ENCODE results near the gene UGT1A9.
"Not testable (repeated sequence)": the region's sequence is repeated elsewhere in the genome, so short reads cannot be mapped to it uniquely, and the experiment has no call there.

UGT1A9 gene

GRCh38 chr2:233711312-233712008 lies 39.8 kb downstream of the UGT1A9 start:
- DNase-seq (ENCODE audit: low read depth in 2 of 2), result peak; percentile 30 to 45

DNA sequence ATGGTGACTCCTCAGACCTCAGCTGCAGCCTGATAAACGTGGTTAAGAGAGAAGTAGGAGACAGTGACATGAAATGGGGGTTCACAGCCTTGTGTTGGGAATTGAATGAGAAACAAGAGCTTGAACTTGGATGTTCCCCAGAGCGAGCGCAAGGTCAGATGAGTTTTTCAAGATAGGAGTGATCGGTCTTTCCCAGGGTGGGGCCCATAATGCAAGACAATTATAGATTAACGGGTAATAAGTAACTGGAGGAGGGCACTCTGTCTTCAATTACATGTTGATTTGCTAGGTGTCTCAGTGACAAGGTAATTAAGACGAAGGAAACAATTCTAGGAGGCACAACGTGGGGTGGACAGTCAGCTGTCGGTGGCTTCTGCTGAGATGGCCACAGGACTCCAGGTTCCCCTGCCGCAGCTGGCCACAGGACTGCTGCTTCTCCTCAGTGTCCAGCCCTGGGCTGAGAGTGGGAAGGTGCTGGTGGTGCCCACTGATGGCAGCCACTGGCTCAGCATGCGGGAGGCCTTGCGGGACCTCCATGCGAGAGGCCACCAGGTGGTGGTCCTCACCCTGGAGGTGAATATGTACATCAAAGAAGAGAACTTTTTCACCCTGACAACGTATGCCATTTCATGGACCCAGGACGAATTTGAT lies 41.0 kb downstream of the UGT1A9 start, which contains the start of gene UGT1A5:
UGT1A5 (plus strand) TSS at position 297 of the 651 bp plus-strand sequence; CDS start at position 382, 85 bp downstream.
- no peak for DNase-seq (ENCODE audit: low read depth in 2 of 2)

- no peak for DNase-seq (ENCODE audit: low read depth in 2 of 2)
These were observed 41.5 kb downstream of the UGT1A9 start for GRCh38 chr2:233713262-233713615.

GRCh38 chr2:233714121-233714520 lies 42.4 kb downstream of the UGT1A9 start:
- DNase-seq (ENCODE audit: low read depth in 2 of 2), result no peak

GRCh38 chr2:233718552-233718951 lies 46.9 kb downstream of the UGT1A9 start, which contains the start of gene UGT1A4:
UGT1A4 (plus strand) TSS chr2:233718736; CDS start chr2:233718821, 85 bp downstream.
- no peak for DNase-seq (ENCODE audit: low read depth in 2 of 2)

DNA sequence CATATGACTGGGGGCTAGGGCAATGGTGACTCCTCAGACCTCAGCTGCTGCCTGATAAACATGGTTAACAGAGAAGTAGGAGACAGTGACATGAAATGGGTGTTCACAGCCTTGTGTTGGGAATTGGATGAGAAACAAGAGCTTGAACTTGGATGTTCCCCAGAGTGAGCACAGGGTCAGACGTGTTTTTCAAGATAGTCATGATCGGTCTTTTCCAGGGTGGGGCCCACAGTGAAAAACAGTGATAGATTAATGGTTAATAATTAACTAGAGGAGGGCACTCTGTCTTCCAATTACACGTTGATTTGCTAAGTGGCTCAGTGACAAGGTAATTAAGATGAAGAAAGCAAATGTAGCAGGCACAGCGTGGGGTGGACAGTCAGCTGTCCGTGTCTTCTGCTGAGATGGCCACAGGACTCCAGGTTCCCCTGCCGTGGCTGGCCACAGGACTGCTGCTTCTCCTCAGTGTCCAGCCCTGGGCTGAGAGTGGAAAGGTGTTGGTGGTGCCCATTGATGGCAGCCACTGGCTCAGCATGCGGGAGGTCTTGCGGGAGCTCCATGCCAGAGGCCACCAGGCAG lies 57.1 kb downstream of the UGT1A9 start, which contains the start of gene UGT1A3:
UGT1A3 (plus strand) TSS at position 320 of the 579 bp plus-strand sequence; CDS start at position 405, 85 bp downstream.
- no peak for DNase-seq (ENCODE audit: low read depth in 2 of 2)

- not testable (repeated sequence) for DNase-seq (ENCODE audit: low read depth in 2 of 2)
These were observed 65.4 kb downstream of the UGT1A9 start for GRCh38 chr2:233736868-233737653.

GRCh38 chr2:233740870-233741269 lies 69.2 kb downstream of the UGT1A9 start:
- DNase-seq (ENCODE audit: low read depth in 2 of 2), result no peak

DNA sequence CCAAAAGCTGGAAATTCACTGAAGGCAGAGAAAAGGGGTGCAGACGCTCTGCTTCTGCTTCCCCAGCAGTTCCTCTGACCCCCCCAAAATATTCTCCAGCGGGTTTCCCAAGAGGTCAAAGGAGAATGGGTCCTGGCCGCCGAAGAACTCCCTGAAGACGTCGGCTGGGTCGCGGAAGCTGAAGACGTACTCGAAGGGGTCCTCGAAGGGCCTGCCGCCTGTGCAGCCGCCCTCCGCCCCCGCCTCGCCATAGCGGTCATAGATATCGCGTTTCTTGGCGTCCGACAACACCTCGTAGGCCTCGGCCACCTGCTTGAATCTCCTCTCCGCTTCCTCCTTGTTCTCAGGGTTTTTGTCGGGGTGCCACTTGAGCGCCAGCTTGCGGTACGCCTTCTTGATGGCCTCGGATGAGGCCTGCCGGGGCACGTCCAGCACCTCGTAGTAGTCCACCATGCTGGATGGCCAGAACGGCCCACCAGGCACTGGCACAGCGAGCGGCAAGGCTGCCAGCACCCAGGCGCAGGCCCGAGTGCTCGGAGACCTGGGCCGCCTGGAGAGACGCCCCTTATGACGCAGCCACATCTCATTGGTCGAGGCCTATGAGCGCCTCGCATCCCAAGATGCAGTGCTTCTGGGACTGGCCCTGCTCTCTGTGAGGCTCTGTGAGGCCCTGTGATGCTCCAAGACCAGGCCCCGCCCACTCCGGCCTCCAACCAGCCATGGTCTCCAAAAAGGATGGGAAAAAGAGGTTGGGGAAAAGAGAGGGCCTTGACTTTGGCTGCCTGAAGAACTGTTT lies 72.0 kb downstream of the UGT1A9 start:
- no peak for DNase-seq (ENCODE audit: low read depth in 2 of 2)

DNA sequence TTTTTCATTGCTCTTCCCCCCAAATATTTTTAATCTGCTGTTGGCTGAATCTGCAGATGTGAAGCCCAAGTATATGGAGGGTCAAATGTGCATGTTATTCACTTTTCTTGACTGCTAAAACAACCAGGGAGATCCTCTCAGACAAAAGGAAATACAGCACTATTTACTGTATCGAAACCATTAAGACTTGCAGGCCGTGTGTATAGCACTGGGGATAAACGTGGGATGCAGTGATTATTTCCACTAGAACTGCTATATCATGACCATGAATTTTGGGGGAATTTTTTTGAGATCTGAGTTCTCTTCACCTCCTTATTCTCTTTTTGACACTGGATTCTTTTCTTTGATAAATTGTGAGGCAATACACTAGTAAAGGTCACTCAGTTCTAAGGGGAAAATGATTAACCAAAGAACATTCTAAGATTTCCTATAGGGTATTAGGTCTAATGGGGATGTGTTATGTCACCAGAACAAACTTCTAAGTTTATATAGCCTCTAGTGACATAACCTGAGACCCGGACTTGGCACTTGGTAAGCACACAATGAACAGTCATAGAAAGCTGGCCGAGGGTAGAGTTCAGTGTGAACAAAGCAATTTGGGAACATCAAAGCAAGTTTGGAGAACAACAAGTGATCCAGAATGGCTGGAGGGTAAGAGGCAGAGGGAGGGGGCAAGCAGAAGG lies 73.5 kb downstream of the UGT1A9 start:
- DNase-seq (ENCODE audit: low read depth in 2 of 2), result no peak

DNA sequence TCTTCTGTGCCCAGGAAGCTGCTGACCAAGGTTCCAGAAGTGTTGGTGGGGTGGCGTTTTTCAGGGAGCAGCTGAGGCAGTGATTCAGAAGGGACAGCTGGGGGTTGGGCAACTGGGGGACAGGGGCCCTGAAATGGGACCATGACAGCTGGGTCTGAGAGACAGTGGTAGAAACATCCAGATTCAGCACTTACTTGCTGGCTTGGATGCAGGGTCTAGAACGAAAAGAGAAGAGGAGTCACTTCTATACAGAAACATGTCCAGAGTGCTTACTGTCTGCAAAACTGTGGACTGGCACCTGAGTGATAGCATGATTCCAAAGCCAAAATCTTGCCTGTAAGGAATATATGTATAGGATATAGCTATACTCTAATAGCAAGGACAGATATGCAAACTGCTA lies 74.1 kb downstream of the UGT1A9 start:
- DNase-seq (ENCODE audit: low read depth in 2 of 2), result not testable (repeated sequence)

- DNase-seq (ENCODE audit: low read depth in 2 of 2), result no peak
These were observed 75.0 kb downstream of the UGT1A9 start for GRCh38 chr2:233746475-233747282.

GRCh38 chr2:233747283-233747544 lies 75.5 kb downstream of the UGT1A9 start:
- no peak for DNase-seq (ENCODE audit: low read depth in 2 of 2)

- not testable (repeated sequence) for DNase-seq (ENCODE audit: low read depth in 2 of 2)
These were observed 79.0 kb downstream of the UGT1A9 start for GRCh38 chr2:233750689-233751088.

DNA sequence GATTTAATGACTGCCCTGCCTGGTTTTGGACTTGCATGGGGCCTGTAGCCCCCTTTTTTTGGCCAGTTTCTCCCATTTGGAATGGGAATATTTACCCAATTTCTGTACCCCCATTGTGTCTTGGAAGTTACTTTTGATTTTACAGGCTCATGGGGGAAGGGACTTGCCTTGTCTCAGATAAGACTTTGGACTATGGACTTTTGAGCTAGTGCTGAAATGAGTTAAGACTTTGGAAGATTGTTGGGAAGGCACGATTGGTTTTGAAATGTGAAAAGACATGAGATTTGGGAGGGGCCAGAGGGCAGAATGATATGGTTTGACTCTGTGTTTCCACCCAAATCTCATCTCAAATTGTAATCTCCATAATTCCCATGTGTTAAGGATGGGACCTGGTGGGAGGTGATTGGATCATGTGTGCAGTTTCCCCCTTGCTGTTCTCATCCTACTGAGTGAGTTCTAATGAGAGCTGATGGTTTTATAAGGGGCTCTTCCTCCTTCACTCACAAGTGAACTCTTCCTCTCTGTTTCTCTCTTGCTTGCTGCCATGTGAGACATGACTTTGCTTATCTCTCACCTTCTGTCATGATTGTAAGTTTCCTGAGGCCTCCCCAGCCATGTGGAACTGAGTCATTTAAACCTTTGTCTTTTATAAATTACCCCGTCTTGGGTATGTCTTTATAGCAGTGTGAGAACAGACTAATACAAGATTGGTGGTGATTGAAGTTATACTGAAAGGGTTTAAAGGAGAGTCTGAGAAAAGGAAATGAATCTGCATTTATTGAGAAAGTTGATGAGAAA lies 79.7 kb downstream of the UGT1A9 start:
- not testable (repeated sequence) for DNase-seq (ENCODE audit: low read depth in 2 of 2)

- no peak for DNase-seq (ENCODE audit: low read depth in 2 of 2)
These were observed 83.3 kb downstream of the UGT1A9 start for GRCh38 chr2:233754872-233755611.

DNA sequence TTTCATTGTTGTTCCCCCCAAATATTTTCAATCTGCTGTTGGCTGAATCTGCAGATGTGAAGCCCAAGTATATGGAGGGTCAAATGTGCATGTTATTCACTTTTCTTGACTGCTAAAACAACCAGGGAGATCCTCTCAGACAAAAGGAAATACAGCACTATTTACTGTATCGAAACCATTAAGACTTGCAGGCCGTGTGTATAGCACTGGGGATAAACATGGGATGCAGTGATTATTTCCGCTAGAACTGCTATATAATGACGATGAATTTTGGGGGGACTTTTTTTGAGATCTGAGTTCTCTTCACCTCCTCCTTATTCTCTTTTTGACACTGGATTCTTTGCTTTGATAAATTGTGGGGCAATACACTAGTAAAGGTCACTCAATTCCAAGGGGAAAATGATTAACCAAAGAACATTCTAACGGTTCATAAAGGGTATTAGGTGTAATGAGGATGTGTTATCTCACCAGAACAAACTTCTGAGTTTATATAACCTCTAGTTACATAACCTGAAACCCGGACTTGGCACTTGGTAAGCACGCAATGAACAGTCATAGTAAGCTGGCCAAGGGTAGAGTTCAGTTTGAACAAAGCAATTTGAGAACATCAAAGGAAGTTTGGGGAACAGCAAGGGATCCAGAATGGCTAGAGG lies 84.9 kb downstream of the UGT1A9 start:
- DNase-seq (ENCODE audit: low read depth in 2 of 2), result no peak

- DNase-seq (ENCODE audit: low read depth in 2 of 2), result no peak
These were observed 86.4 kb downstream of the UGT1A9 start for GRCh38 chr2:233758141-233758540.

Measured in stimulated activated CD4-positive, alpha-beta T cell treated with anti-CD3 and anti-CD28 coated beads, Interleukin-1b, Interleukin-23, amount 100 ng/mL, for 1 hour (primary cell).